ENCODE results near the gene IZUMO1. TPM values are rescaled to one million over a fixed set of nuclear protein-coding genes. Genes with fewer than 3 reads are reported as not detected.

Gene IZUMO1
- total RNA-seq, 4 donors from 2014 or later = 2.1 TPM; not detected in 3

DNA sequence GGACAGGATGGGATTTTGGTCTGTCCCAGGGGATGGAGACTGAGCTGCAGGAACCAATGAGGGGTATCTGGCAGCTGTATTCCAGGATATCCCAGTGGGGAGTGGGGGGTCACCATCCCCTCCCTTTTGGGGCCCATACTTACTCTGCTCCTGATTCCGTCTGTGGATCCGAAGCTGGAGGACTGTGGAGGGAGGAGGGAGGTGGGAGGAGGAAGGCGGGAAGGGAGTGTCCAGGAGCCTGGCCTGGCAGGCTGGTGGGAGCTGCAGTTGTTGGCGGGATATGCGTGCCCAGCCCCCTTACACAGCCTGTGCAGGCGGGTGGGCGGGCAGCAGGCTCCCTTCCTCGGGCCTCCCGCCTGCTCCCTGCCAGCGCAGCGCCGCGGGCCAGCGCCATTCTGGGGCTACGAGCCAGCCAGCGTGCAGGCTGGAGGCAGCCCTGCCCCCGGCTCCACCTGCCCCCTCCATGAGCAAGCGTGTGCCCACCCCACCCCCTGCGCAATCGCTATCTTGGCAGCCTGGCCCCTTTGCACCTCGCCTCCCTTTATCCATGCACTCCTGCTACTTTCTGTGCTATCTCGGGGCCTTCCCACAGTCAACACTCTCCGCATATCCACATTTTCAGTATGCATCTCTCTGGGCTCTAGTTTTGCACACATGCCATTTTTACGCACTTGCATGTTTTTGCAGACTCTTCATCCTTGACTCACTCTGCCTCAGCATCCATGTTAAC lies 30.0 kb downstream of the IZUMO1 start:
- H3K36me3 ChIP-seq = no peaks in the 10 kb centered on the region
- H3K4me3 ChIP-seq = peak overlapping the region; percentile 5 to 33 (median 20)
- no peaks in the 10 kb centered on the region for H3K9me3 ChIP-seq
- H3K4me1 ChIP-seq = peaks cover 52 to 57% of the 10 kb centered on the region in 2 donors
- ATAC-seq (no peak), DNase-seq (peak in 1 of 2 donors; percentile 56)
- in situ Hi-C loops (cut with MboI; ENCODE audit: low sequenced_read_pairs in 4 of 4) = loop anchor here in 1 of 4 donors (10.0 kb wide), 1 partner anchor 62 kb away; no protein-coding TSS in a partner anchor
- intact Hi-C loops (cut with DNase I; ENCODE audit: low total_unique reads) = loop anchor here (5.0 kb wide), 2 partner anchors 69 to 156 kb away; partner anchors contain the start of genes CA11 and PPP1R15A
- no peaks in the 10 kb centered on the region for H3K27me3 ChIP-seq
- TF ChIP-seq, protein P1, sequence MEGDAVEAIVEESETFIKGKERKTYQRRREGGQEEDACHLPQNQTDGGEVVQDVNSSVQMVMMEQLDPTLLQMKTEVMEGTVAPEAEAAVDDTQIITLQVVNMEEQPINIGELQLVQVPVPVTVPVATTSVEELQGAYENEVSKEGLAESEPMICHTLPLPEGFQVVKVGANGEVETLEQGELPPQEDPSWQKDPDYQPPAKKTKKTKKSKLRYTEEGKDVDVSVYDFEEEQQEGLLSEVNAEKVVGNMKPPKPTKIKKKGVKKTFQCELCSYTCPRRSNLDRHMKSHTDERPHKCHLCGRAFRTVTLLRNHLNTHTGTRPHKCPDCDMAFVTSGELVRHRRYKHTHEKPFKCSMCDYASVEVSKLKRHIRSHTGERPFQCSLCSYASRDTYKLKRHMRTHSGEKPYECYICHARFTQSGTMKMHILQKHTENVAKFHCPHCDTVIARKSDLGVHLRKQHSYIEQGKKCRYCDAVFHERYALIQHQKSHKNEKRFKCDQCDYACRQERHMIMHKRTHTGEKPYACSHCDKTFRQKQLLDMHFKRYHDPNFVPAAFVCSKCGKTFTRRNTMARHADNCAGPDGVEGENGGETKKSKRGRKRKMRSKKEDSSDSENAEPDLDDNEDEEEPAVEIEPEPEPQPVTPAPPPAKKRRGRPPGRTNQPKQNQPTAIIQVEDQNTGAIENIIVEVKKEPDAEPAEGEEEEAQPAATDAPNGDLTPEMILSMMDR (IDR thresholded peaks at IDR 0.05 in 4 of 5, conservative IDR thresholded peaks at IDR 0.05 in 1 of 5) = no peak
- no peak for TF ChIP-seq POLR2A (IDR thresholded peaks at IDR 0.05)
- peak overlapping the region; percentile 88 to 98 (median 94) for H3K27ac ChIP-seq

DNA sequence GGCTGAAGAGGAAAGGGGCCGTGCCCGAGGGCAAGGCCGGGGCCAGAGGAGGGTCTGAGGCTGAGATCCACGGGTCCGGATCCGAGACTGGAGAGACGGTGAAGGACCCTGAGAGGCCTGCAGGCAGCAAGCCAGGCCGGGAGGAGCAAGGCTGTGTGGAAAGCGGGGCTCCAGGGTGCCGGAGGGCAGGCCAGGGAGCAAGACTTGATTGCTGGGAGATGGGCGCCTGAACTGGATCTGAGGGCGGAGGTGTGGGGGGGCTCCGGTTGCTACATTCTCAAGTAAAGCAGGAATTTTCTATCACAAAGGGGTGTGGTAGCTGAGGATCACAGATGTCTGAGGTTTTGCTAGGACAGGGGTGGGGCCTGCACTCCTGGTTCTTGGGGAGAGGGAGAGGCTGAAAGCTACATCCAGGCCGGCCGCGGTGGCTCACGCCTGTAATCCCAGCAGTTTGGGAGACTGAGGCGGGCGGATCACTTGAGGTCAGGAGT lies 31.0 kb downstream of the IZUMO1 start:
- Histone ChIP-seq H3K4me3 (peak overlapping the region in 3 of 4 donors; percentile 44 to 65 (median 61)), H3K27ac (peak overlapping the region; percentile 88 to 98 (median 94)), H3K9me3 (no peaks in the 10 kb centered on the region), H3K4me1 (peaks cover 52 to 57% of the 10 kb centered on the region in 2 donors), H3K27me3 (no peaks in the 10 kb centered on the region), H3K36me3 (no peaks in the 10 kb centered on the region)
- no peak for ATAC-seq
- no peak for TF ChIP-seq POLR2A (IDR thresholded peaks at IDR 0.05)
- TF ChIP-seq, protein P1 (IDR thresholded peaks at IDR 0.05 in 4 of 5, conservative IDR thresholded peaks at IDR 0.05 in 1 of 5) = no peak
- intact Hi-C loops (cut with DNase I; ENCODE audit: low total_unique reads) = loop anchor here (5.0 kb wide), 2 partner anchors 68 to 157 kb away; partner anchors contain the start of genes CA11 and PPP1R15A
- in situ Hi-C loops (cut with MboI; ENCODE audit: low sequenced_read_pairs in 4 of 4) = loop anchor here in 1 of 4 donors (10.0 kb wide), 1 partner anchor 61 kb away; no protein-coding TSS in a partner anchor
- DNase-seq = peak in 1 of 2 donors; percentile 32

DNA sequence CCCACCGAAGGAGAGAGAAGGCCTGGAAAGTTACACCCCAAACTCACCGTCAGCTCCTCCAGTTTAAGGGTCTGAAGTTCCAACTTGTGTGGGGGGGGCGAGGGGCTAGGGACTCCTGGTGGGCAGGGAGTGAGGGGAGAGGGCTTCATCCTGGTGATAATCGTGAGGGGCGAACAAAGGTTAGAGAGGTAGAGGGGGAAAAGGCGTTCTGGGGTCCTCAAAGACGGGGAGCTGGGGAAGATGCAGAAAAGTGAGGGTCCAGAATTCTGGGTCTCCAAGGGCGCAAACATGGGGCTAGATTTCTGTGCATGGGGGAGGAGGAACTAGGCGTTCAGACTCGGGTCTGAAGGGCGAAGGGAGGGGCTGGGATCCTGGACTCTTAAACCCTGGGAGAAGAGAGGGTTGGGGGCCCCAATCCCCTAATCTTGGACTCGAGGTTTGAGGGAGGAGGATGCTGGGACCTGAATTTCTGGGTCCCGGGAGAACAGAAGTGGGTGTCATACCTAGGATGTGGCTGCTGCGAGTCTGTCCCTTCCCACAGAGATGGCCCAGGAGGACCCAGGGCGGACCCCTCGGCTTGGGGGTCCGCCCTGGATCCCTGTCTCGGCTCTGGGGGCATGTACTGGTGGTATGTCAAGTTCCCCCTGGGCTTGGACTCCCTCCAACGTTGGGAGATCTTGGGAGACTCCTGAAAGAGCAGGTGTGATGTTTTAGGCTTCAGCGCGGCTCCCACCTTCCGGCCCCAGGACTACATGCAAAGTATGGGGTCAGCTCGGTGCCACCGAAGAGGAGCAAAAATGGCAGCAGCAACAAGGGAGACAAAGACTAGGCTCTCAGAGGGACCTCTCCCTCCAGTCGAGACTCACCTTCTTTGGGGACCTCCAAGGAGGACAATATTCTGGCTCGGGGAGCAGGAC lies 31.7 kb downstream of the IZUMO1 start:
- H3K27me3 ChIP-seq = no peaks in the 10 kb centered on the region
- in situ Hi-C loops (cut with MboI; ENCODE audit: low sequenced_read_pairs in 4 of 4) = loop anchor here in 1 of 4 donors (10.0 kb wide), 1 partner anchor 60 kb away; no protein-coding TSS in a partner anchor
- H3K4me3 ChIP-seq = peak overlapping the region; percentile 44 to 65 (median 54)
- H3K4me1 ChIP-seq = peaks cover 47 to 52% of the 10 kb centered on the region in 2 donors
- H3K9me3 ChIP-seq = no peaks in the 10 kb centered on the region
- intact Hi-C loops (cut with DNase I; ENCODE audit: low total_unique reads) = loop anchor here (5.0 kb wide), 3 partner anchors 38 to 157 kb away; partner anchors contain the start of genes CA11 and PPP1R15A
- ATAC-seq (no peak), DNase-seq (no peak)
- peak overlapping the region; percentile 88 to 98 (median 94) for H3K27ac ChIP-seq
- TF ChIP-seq POLR2A (IDR thresholded peaks at IDR 0.05) = no peak
- TF ChIP-seq, protein P1 (IDR thresholded peaks at IDR 0.05 in 4 of 5, conservative IDR thresholded peaks at IDR 0.05 in 1 of 5) = no peak
- H3K36me3 ChIP-seq = no peaks in the 10 kb centered on the region

All from gastrocnemius medialis (tissue), 4 donors.